ENCODE measurements around the gene ACTRT2.

Gene ACTRT2

GRCh38 chr1:3019516-3020051 is 1.7 kb upstream of the ACTRT2 start:
- no peak for TF ChIP-seq CTCF (IDR thresholded peaks at IDR 0.05)
- H3K4me3 ChIP-seq: no peak overlapping the region
- no peak overlapping the region for H3K27ac ChIP-seq
- DNase-seq (ENCODE audit: low spot score): no peak

GRCh38 chr1:3020263-3020909 is 881 bp upstream of the ACTRT2 start:
- no peak overlapping the region for H3K4me3 ChIP-seq
- DNase-seq (ENCODE audit: low spot score): no peak

GRCh38 chr1:3021801-3022401 is 634 bp downstream of the ACTRT2 start:
- TF ChIP-seq CTCF (IDR thresholded peaks at IDR 0.05): no peak
- DNase-seq (ENCODE audit: low spot score): no peak
- Histone ChIP-seq H3K27ac (no peak overlapping the region), H3K4me3 (no peak overlapping the region)

More at GRCh38 chr1:3020263-3020909, 881 bp upstream of the ACTRT2 start:
- H3K27ac ChIP-seq: no peak overlapping the region
- TF ChIP-seq CTCF (IDR thresholded peaks at IDR 0.05): no peak

- no peak overlapping the region for H3K4me3 ChIP-seq
- H3K27ac ChIP-seq: no peak overlapping the region
- DNase-seq (ENCODE audit: low spot score): no peak
- no peak for TF ChIP-seq CTCF (IDR thresholded peaks at IDR 0.05)
Observed at GRCh38 chr1:3022511-3022973, 1.3 kb downstream of the ACTRT2 start.

GRCh38 chr1:3022976-3023375 is 1.7 kb downstream of the ACTRT2 start:
- Histone ChIP-seq H3K27ac (no peak overlapping the region), H3K4me3 (no peak overlapping the region)
- no peak for TF ChIP-seq CTCF (IDR thresholded peaks at IDR 0.05)
- DNase-seq (ENCODE audit: low spot score): no peak

- DNase-seq (ENCODE audit: low spot score): no peak
- Histone ChIP-seq H3K27ac (no peak overlapping the region), H3K4me3 (no peak overlapping the region)
- TF ChIP-seq CTCF (IDR thresholded peaks at IDR 0.05): no peak
Observed at GRCh38 chr1:3024019-3024418, 2.8 kb downstream of the ACTRT2 start.

GRCh38 chr1:3024588-3024987 is 3.3 kb downstream of the ACTRT2 start:
- no peak overlapping the region for H3K27ac ChIP-seq

More at GRCh38 chr1:3024588-3024987, 3.3 kb downstream of the ACTRT2 start:
- DNase-seq (ENCODE audit: low spot score): no peak
- no peak for TF ChIP-seq CTCF (IDR thresholded peaks at IDR 0.05)
- no peak overlapping the region for H3K4me3 ChIP-seq
